GM12864 (cell line): Measurements from ENCODE around the gene FER1L5.

Source experiments
- DNase-seq: peaks from one replicate; pipeline ENCODE4 v3.0.0-alpha.2; 2011; ENCODE audit warnings: low read depth
- H3K4me3 ChIP-seq: 2 replicates; pipeline ENCODE4 v1.5.1; 2011; ENCODE audit warnings: mild to moderate bottlenecking, low read depth, low read length, control low read depth
- CTCF ChIP-seq: IDR thresholded peaks from 2 replicates; pipeline ENCODE4 v1.5.1; 2011; ENCODE audit warnings: low read depth, mild to moderate bottlenecking, moderate library complexity, low read length, control low read depth, inconsistent platforms; ENCODE audit errors: missing control alignments

Gene FER1L5

GRCh38 chr2:96633641-96634040 lies 8.9 kb upstream of the FER1L5 start:
- no peak for TF ChIP-seq CTCF
- DNase-seq = no peak
- no peak overlapping the region for H3K4me3 ChIP-seq

- DNase-seq = no peak
- H3K4me3 ChIP-seq = peak overlapping the region; percentile 82
- TF ChIP-seq CTCF = no peak
Observed at GRCh38 chr2:96636551-96637171, 5.9 kb upstream of the FER1L5 start.

- DNase-seq = peak; percentile 55
- peak overlapping the region; percentile 82 for H3K4me3 ChIP-seq
- no peak for TF ChIP-seq CTCF
Observed at GRCh38 chr2:96637385-96638143, 5.0 kb upstream of the FER1L5 start.

- H3K4me3 ChIP-seq = peak within 1 kb of the TSS; percentile 82
Observed at GRCh38 chr2:96638144-96639121, 4.1 kb upstream of the FER1L5 start, which contains the start of gene KANSL3. KANSL3 (minus strand) TSS chr2:96638312; CDS start chr2:96637135, 1,177 bp downstream.

GRCh38 chr2:96647681-96648080 lies 5.1 kb downstream of the FER1L5 start:
- no peak for TF ChIP-seq CTCF
- no peak for DNase-seq
- no peak overlapping the region for H3K4me3 ChIP-seq

More at GRCh38 chr2:96638144-96639121, 4.1 kb upstream of the FER1L5 start, which contains the start of gene KANSL3:
- TF ChIP-seq CTCF = no peak
- peak; percentile 75 for DNase-seq

GRCh38 chr2:96648306-96648930 lies 5.9 kb downstream of the FER1L5 start:
- no peak for TF ChIP-seq CTCF
- no peak for DNase-seq
- no peak overlapping the region for H3K4me3 ChIP-seq
